ENCODE results near the gene EYS.

EYS gene

GRCh38 chr6:64486578-64487351, 1220.3 kb downstream of the EYS start:
- Mint-ChIP-seq H3K36me3 (ENCODE audit: low read depth) (no peaks in the 10 kb centered on the region), H3K4me3 (no peak overlapping the region), H3K4me1 (no peaks in the 10 kb centered on the region), H3K27me3 (ENCODE audit: low read depth) (no peaks in the 10 kb centered on the region), H3K27ac (no peak overlapping the region), H3K9me3 (no peaks in the 10 kb centered on the region)
- no peak for TF ChIP-seq CTCF (IDR thresholded peaks at IDR 0.05; ENCODE audit: unreplicated experiment in 3 of 3)

- Mint-ChIP-seq H3K4me3 (no peak overlapping the region), H3K27ac (no peak overlapping the region), H3K27me3 (ENCODE audit: low read depth) (no peaks in the 10 kb centered on the region), H3K4me1 (no peaks in the 10 kb centered on the region), H3K36me3 (ENCODE audit: low read depth) (no peaks in the 10 kb centered on the region), H3K9me3 (no peaks in the 10 kb centered on the region)
- TF ChIP-seq CTCF (IDR thresholded peaks at IDR 0.05; ENCODE audit: unreplicated experiment in 3 of 3), result no peak
These were observed 1223.0 kb downstream of the EYS start for GRCh38 chr6:64483956-64484499.

- peaks cover 1% of the 10 kb centered on the region for H3K4me1 Mint-ChIP-seq
- H3K27me3 Mint-ChIP-seq (ENCODE audit: low read depth), result no peaks in the 10 kb centered on the region
- H3K27ac Mint-ChIP-seq, result no peak overlapping the region
- no peak overlapping the region for H3K4me3 Mint-ChIP-seq
- H3K9me3 Mint-ChIP-seq, result no peaks in the 10 kb centered on the region
- no peaks in the 10 kb centered on the region for H3K36me3 Mint-ChIP-seq (ENCODE audit: low read depth)
- no peak for TF ChIP-seq CTCF (IDR thresholded peaks at IDR 0.05; ENCODE audit: unreplicated experiment in 3 of 3)
These were observed 1224.4 kb downstream of the EYS start for GRCh38 chr6:64482631-64483030.

- no peaks in the 10 kb centered on the region for H3K9me3 Mint-ChIP-seq
- H3K4me3 Mint-ChIP-seq, result no peak overlapping the region
- no peaks in the 10 kb centered on the region for H3K27me3 Mint-ChIP-seq (ENCODE audit: low read depth)
- H3K4me1 Mint-ChIP-seq, result peaks cover 10% of the 10 kb centered on the region
- no peaks in the 10 kb centered on the region for H3K36me3 Mint-ChIP-seq (ENCODE audit: low read depth)
- no peak overlapping the region for H3K27ac Mint-ChIP-seq
- TF ChIP-seq CTCF (IDR thresholded peaks at IDR 0.05; ENCODE audit: unreplicated experiment in 3 of 3), result no peak
These were observed 1227.9 kb downstream of the EYS start for GRCh38 chr6:64479134-64479533.

GRCh38 chr6:64477391-64477790, 1229.6 kb downstream of the EYS start:
- Mint-ChIP-seq H3K4me3 (no peak overlapping the region), H3K36me3 (ENCODE audit: low read depth) (no peaks in the 10 kb centered on the region), H3K27ac (no peak overlapping the region), H3K4me1 (peaks cover 10% of the 10 kb centered on the region), H3K9me3 (no peaks in the 10 kb centered on the region), H3K27me3 (ENCODE audit: low read depth) (no peaks in the 10 kb centered on the region)
- no peak for TF ChIP-seq CTCF (IDR thresholded peaks at IDR 0.05; ENCODE audit: unreplicated experiment in 3 of 3)

GRCh38 chr6:64476935-64477334, 1230.1 kb downstream of the EYS start:
- no peaks in the 10 kb centered on the region for H3K27me3 Mint-ChIP-seq (ENCODE audit: low read depth)
- H3K4me1 Mint-ChIP-seq, result peaks cover 10% of the 10 kb centered on the region
- TF ChIP-seq CTCF (IDR thresholded peaks at IDR 0.05; ENCODE audit: unreplicated experiment in 3 of 3), result no peak
- H3K9me3 Mint-ChIP-seq, result no peaks in the 10 kb centered on the region
- H3K4me3 Mint-ChIP-seq, result no peak overlapping the region
- no peaks in the 10 kb centered on the region for H3K36me3 Mint-ChIP-seq (ENCODE audit: low read depth)
- H3K27ac Mint-ChIP-seq, result no peak overlapping the region

All from nephron (organoid).